OCI-LY3 (cell line): ENCODE data around the gene PTPRN2.

Experiments used
- EZH2phosphoT487 ChIP-seq: fragments of 200-600 bp; shearing (Covaris generic); IDR thresholded peaks from 2 replicates; pipeline ENCODE4 v1.6.1; 2018; ENCODE audit warnings: antibody characterized with exemption, mixed run types, low read depth
- TF ChIP-seq, protein P1 (sequence below): fragments of 200-600, 300-600 bp; sonication (generic); IDR thresholded peaks from 2 replicates; pipeline ENCODE4 v1.5.1; 2014; ENCODE audit warnings: antibody characterized with exemption, low read length, low read depth

DNA sequence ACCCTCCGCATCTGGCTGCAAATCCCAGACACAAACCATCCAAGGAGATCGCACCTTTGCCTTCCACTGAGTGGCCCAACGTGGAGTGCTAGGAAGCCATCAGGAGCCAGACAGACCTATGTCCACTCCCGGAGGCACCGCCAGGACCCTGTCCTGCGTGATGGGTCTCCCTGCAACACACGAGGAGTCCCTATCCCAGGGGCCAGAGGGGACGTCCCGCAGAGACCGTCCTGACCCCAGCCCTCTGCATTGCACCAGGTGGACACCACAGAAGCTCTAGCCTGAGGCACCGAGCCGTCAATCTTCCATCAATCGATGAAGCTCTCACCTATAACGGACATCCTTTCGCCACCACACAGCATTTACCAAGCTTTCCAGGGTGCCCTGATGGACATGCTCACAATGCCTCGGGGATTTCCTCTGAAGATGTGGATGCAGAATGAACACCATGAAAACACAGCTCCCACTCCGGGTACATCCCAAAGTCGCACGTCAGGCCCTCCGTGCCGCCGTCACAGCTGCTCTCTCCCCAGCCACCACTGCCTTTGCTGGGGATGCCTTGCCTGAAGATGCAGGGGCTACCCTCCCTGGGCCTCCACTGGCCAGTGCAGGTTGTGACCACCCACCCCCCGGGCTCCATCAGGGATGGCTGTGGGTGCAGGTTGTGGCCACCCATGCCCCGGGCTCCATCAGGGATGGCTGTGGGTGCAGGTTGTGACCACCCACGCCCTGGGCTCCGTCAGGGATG is 54.1 kb downstream of the PTPRN2 start:
- TF ChIP-seq, protein P1, sequence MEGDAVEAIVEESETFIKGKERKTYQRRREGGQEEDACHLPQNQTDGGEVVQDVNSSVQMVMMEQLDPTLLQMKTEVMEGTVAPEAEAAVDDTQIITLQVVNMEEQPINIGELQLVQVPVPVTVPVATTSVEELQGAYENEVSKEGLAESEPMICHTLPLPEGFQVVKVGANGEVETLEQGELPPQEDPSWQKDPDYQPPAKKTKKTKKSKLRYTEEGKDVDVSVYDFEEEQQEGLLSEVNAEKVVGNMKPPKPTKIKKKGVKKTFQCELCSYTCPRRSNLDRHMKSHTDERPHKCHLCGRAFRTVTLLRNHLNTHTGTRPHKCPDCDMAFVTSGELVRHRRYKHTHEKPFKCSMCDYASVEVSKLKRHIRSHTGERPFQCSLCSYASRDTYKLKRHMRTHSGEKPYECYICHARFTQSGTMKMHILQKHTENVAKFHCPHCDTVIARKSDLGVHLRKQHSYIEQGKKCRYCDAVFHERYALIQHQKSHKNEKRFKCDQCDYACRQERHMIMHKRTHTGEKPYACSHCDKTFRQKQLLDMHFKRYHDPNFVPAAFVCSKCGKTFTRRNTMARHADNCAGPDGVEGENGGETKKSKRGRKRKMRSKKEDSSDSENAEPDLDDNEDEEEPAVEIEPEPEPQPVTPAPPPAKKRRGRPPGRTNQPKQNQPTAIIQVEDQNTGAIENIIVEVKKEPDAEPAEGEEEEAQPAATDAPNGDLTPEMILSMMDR: no peak
- TF ChIP-seq EZH2phosphoT487: no peak
